IPS-NIHi7 (cell line): ENCODE results near the gene PRAMEF15.
"Not testable (repeated sequence)": the region's sequence is repeated elsewhere in the genome, so short reads cannot be mapped to it uniquely, and the experiment has no call there.

Experiments used
- DNase-seq: peaks from one replicate; pipeline ENCODE4 v3.0.0; 2012; ENCODE audit warnings: mixed read lengths; ENCODE audit errors: extremely low spot score

The PRAMEF15 gene

DNA sequence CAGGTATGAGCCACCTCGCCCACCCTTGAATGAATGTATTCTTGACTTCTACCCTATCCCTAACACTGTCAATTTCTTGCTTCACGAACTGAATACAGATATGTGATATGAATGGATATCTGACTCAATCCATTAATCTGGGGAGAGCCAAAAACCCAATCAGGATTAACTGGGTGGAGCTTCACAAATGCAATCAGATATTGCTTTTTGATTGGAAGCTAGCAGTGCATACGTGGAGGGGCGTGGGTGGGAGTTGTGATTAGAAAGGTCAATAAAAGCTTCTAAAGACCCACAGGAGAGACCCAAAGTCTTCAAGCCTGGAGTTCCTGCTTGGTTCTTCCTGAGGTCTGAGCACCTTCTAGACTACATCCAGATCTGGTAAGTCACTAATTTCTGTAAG, at the start of gene PRAMEF15:
TSS of gene PRAMEF15 (plus strand) at position 301 of the 400 bp plus-strand sequence. CDS start 2,827 bp downstream, outside the sequence.
- not testable (repeated sequence) for DNase-seq

- not testable (repeated sequence) for DNase-seq
These were observed 38.4 kb upstream of the PRAMEF15 start for GRCh38 chr1:13277016-13277415.

DNA sequence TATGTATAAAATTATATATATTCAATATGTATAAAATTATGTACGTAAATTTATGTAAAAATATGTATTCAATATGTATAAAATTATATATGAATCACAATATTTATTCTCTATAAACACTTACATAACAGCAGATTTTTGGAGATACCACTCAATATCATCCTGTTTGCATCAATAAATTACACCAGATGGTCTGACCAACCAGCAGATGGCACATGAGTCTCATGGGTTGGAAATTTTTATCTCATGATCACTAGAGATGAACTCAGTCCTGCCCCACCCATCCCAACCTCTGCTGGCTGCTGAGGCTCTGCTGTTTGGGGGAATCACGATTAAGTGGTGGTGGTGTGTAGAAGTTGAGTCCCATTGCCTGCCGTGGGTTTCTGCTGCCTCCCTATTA, 35.8 kb upstream of the PRAMEF15 start:
- DNase-seq, result not testable (repeated sequence)

GRCh38 chr1:13285037-13285436, 30.3 kb upstream of the PRAMEF15 start, which contains the start of gene PRAMEF8:
Gene PRAMEF8, minus strand, starts transcription at chr1:13285137. Its CDS starts 1,046 bp downstream, at chr1:13284091.
- not testable (repeated sequence) for DNase-seq

DNA sequence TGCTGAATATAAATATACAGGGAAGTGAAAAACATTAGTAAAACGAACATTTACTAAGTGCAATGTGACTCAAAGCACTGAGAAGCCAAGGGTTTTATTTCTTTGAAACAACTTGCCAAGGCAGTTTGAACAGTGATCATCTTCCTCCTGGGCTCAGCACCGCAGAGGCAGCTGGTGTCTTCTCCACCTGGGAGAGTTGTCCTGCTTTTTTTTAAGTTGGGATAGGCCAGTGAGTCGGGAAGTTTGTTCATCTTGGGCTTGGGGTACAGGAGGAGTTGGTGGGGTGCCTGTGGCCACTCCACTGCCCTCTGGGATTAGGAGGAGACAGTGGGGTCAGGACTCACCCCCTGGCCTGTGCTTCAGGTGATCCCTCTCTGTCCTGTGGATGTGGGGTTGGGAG, 26.4 kb upstream of the PRAMEF15 start:
- not testable (repeated sequence) for DNase-seq

DNA sequence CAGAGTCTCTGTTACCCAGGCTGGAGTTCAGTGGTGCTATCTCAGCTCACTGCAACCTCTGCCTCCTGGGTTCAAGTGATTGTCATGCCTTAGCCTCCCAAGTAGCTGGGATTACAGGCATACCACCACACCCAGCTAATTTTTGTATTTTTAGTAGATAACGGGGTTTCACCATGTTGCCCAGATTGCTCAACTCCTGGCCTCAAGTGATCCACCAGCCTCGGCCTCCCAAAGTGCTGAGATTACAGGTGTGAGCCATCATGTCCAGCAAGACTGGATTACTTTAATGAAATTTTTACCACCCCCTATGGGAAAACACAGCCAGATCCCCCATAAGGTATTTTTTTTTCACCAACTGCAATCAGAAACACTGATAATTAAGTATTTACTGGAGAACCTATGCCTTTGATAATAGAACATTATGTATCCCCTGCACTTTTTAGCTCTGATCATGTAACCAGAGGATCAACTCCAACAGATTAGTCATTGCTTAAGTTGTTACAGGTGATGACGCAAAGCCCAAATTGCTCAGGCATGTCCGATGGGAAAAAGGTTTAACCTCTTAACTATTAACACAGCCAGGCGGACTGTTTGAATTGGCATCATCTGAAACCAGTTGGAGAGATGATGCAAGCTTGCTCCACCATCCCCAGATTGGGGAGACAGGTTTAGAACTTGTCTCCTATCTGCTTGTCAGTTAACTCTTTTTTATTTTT, 18.0 kb upstream of the PRAMEF15 start:
- not testable (repeated sequence) for DNase-seq

GRCh38 chr1:13298699-13299098, 16.7 kb upstream of the PRAMEF15 start:
- DNase-seq, result not testable (repeated sequence)

DNA sequence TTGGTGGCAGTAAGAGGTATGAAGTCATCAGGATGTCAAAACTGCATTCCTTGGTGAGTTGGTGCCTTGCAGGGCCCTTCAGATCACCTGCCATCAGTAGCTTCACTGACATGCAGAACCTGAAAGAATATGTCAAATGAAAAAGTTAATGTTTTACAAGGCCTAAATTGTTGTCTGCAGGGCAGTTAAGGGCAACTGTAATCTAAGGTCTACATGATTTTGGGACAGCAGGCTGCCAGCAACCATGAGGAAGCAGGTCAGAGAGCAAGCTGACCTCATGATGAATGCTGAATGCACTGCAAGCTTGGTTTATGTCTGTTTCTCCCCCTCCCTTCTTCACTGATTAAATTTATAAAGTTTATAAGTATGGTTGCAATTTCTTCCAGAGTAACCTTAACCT, 13.2 kb upstream of the PRAMEF15 start:
- DNase-seq, result not testable (repeated sequence)

- DNase-seq, result not testable (repeated sequence)
These were observed 12.1 kb upstream of the PRAMEF15 start, which contains the start of gene PRAMEF33 for GRCh38 chr1:13303239-13303638. Gene PRAMEF33, plus strand, starts transcription at chr1:13303539. Its CDS starts 2,416 bp downstream, at chr1:13305955.

DNA sequence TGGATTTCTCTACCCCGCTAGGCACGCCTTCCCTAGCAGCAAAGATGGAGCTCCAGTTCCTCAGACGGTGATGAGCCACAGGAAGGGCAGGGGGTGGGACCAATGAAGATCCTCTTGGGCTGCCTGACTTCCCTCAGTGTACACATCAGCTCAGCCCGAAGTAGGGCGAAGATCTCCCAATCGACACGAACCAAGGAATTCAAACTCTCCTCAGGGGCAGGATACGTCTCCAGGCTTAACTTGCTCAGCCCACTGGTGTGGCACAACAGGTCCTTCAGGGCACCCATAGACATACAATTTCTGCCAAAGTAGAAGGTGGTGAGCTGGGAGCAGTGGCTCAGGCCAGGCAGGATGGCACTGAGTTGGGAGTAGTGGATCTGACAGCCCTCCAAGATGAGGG, 27.1 kb downstream of the PRAMEF15 start:
- not testable (repeated sequence) for DNase-seq

GRCh38 chr1:13347034-13347433, 31.7 kb downstream of the PRAMEF15 start, which contains the start of gene PRAMEF14:
Gene PRAMEF14, minus strand, starts transcription at chr1:13347134. Its CDS starts 1,820 bp downstream, at chr1:13345314.
- DNase-seq, result not testable (repeated sequence)

GRCh38 chr1:13353476-13353875, 38.1 kb downstream of the PRAMEF15 start:
- not testable (repeated sequence) for DNase-seq

- not testable (repeated sequence) for DNase-seq
These were observed 39.1 kb downstream of the PRAMEF15 start for GRCh38 chr1:13354475-13354874.

- peak; percentile 22 for DNase-seq
These were observed 41.4 kb downstream of the PRAMEF15 start for GRCh38 chr1:13356774-13357173.

- DNase-seq, result not testable (repeated sequence)
These were observed 47.0 kb downstream of the PRAMEF15 start for GRCh38 chr1:13362364-13362763.

GRCh38 chr1:13364928-13365327, 49.5 kb downstream of the PRAMEF15 start:
- not testable (repeated sequence) for DNase-seq

DNA sequence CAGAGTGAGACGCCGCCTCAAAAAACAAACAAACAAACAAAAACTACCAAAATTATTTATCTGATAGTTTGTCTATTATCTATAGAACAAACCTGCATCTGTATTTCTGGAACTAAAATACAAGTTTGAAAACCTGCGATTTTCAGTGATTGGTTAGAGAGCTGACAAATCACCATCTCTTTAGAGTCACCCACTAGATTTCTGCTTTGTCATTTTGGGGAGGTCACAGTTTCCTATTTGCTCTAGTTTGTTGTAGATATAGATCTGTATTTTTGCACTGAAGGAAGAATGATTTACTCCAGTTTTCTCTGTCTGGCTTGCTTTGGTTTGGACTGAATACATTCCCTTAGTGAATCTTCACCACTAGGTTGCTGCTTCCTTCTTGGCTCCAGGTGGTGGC, 51.2 kb downstream of the PRAMEF15 start:
- not testable (repeated sequence) for DNase-seq

- not testable (repeated sequence) for DNase-seq
These were observed 53.2 kb downstream of the PRAMEF15 start for GRCh38 chr1:13368544-13368943.
